Adrenal gland (tissue), 5 donors: ENCODE measurements around the gene CASP14.

Experiments used
- POLR2A ChIP-seq, 2 donors: fragments of 450-650 bp; IDR thresholded peaks; one replicate each; pipeline ENCODE4 v1.6.1; 2017; ENCODE audit warnings: antibody characterized with exemption in 2 of 2, mild to moderate bottlenecking in 2 of 2, moderate library complexity in 1 of 2
- TF ChIP-seq, protein P1 (sequence below), 6 experiments: fragments of 450-650 bp in 4 of 6; fragments of 200-600 bp in 2 of 6; sonication (generic) in 1 of 6; IDR thresholded peaks; 1 replicate in 5 of 6; 2 replicates in 1 of 6; pipeline versions ENCODE4 v1.5.1 to v1.8.0; 2016 to 2021; ENCODE audit warnings: antibody characterized with exemption in 6 of 6, mild to moderate bottlenecking in 2 of 6, moderate library complexity in 1 of 6
- donor health status: DM: no; HTN: no; CAD: no.

DNA sequence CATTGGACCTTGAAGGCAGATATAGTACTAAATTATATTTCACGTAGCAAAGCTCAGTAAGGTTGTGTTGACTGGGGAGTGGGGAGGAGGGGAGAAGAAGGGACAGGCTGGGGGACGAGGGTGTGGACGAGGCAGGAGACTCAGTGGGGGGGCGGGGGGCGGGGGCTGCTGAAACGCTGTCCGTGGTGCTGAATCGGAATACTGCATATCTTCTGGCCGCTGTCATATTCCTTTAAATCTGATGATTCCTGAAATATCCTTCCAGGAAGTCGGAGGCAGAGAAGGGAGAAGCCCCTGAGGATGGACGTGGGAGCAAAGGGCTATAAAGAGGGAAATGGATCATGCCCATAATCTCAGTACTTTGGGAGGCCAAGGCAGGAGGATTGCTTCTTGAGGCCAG lies 34.7 kb upstream of the CASP14 start:
- TF ChIP-seq, protein P1, sequence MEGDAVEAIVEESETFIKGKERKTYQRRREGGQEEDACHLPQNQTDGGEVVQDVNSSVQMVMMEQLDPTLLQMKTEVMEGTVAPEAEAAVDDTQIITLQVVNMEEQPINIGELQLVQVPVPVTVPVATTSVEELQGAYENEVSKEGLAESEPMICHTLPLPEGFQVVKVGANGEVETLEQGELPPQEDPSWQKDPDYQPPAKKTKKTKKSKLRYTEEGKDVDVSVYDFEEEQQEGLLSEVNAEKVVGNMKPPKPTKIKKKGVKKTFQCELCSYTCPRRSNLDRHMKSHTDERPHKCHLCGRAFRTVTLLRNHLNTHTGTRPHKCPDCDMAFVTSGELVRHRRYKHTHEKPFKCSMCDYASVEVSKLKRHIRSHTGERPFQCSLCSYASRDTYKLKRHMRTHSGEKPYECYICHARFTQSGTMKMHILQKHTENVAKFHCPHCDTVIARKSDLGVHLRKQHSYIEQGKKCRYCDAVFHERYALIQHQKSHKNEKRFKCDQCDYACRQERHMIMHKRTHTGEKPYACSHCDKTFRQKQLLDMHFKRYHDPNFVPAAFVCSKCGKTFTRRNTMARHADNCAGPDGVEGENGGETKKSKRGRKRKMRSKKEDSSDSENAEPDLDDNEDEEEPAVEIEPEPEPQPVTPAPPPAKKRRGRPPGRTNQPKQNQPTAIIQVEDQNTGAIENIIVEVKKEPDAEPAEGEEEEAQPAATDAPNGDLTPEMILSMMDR (IDR thresholded peaks at IDR 0.05) = no peak
- no peak for TF ChIP-seq POLR2A (IDR thresholded peaks at IDR 0.05)
